GM12801 (cell line): Measurements from ENCODE around the gene RAD51.

ENCODE experiments used
- CTCF ChIP-seq: IDR thresholded peaks from one replicate; pipeline ENCODE4 v1.5.1; 2011; ENCODE audit warnings: control low read depth; ENCODE audit not compliant: insufficient read length; ENCODE audit errors: extremely low read depth

Gene RAD51

GRCh38 chr15:40744815-40745152 lies 49.8 kb downstream of the RAD51 start:
- no peak for TF ChIP-seq CTCF

GRCh38 chr15:40746916-40747418 lies 52.0 kb downstream of the RAD51 start:
- no peak for TF ChIP-seq CTCF

- no peak for TF ChIP-seq CTCF
These were observed 53.0 kb downstream of the RAD51 start for GRCh38 chr15:40747685-40748631.

GRCh38 chr15:40749151-40749630 lies 54.2 kb downstream of the RAD51 start:
- no peak for TF ChIP-seq CTCF

- TF ChIP-seq CTCF, result no peak
These were observed 55.9 kb downstream of the RAD51 start for GRCh38 chr15:40750885-40751284.

- no peak for TF ChIP-seq CTCF
These were observed 56.8 kb downstream of the RAD51 start for GRCh38 chr15:40751745-40752144.

GRCh38 chr15:40754574-40754882 lies 59.6 kb downstream of the RAD51 start:
- TF ChIP-seq CTCF, result no peak
